COLO668 (cell line): Measurements from ENCODE around the gene DHX32.

Source experiments
- DNase-seq: peaks from one replicate; lab custom pipeline; 2025; ENCODE audit not compliant: unreplicated experiment; lab: John Stamatoyannopoulos, UW

The DHX32 gene

DNA sequence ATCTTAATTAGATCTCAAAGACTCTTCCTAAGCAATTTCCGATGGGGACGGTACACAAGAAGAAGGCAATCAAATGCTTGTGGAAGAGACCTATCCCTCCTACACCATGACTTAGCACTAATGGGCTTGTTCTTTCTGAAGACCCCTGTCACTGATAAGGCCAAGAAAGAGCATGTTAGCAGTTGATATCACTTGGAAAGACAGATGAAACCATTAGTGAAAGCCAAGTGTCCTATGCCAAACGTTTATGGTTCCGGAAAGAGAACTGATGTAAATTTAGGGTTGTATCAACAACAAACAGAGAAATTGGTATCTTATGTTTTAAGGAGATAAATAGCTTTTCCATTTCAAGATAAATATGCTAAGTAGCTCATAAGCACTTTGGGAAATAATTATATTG, 64.5 kb downstream of the DHX32 start:
- DNase-seq, result no peak

DNA sequence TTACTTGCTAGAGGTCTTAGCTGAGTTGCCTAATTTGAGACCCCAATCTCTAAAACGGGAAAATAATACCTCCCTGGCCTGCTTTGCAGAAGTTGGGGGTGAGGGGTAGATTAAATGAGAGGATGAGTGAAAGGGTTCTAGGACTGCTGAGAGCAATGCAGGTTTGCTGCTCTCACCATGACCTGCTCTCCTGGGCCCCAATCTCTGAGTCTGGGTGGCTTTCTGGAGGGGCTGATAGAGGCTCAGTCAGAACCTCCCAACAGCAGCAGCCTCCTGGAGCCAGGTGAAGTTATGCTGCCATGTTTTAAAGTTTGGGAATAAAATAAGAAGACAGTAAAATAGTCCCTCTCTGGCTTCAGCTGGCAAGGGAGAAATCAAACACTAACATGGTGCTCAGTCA, 65.3 kb downstream of the DHX32 start:
- DNase-seq, result no peak

DNA sequence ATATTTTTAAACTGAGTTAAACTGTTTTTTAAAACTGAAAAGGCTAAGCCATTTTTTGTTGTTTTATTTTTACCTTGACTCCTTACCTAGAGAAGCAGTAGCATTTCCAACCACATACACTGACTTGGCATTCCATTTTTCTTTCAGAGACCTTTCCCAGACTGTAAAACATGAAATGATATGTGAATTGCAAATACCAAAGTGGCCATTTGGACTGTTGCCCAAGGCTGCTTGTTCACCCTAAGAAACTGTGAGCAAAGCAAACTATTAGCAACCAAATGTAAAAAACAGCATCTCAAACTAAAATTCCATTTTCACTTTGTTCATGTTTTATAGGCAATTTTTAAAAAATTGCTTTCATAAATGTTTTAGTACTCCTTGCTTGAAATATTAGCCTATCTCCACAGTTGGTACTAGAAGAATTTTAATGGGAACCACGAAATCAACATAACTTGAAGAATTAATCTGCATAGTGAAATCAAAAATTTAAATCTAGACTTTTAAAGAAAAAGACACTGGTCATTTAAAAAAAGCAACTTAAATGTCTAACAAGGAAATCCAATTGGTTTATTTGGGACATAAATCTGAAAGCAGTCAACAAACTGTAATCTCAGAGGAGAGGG, 68.9 kb downstream of the DHX32 start:
- DNase-seq, result no peak

DNA sequence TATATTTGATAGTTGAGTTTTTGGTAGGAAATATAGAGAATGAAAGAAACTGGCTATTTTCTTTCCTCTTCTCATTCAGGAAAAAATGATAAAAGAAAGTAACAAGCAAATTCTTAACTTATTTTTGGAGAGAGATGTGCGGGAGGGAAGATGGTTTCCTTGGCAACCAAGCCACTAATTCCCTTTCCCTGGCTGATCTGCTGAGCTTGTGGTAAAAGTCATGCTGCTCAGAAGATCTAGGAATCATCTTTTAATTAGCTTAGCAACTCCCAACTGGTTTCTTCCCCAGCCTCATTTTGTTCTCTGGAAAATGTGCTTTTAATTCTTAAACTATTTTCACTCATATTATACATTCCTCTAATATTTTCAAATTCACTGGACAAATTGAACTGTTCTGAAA, 69.8 kb downstream of the DHX32 start:
- no peak for DNase-seq

DNA sequence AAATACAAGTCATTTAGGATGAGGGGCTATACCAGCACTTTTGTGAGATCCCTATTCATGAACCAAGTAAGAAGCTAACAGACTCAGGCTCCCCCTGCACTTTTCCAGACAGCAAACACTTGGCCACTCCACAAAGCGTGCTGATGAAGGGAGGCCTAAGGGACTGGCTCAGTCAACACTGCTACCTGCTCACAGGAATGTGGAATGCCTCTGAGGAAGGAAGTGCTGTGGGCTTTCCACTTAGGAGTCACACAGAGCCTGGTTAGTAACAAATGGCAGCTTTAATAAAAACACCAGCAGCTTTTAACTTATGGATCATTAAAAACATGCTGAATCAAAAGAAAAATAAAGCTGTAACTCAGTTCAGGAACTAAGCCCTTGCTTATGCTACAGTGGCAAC, 73.0 kb downstream of the DHX32 start:
- DNase-seq, result no peak

DNA sequence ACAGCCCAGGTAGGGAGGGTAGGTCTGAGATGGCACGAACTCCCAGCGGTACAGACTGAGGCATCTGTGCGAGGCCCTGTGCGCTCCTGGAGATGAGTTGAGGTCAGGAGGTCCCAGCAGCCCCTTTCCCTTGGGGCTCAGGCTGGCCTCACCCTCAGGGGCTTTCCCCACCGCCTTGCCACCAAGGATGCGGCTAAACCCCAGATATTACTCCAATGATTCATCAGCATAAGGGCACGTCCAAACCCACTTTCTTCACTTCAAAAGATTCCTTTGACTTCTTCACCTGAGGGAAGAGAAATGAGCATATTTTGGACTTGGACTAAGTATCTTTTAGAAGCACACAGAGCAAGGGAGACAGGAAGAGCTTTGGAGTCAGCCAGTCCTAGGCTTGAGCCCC, 78.4 kb downstream of the DHX32 start:
- no peak for DNase-seq

DNA sequence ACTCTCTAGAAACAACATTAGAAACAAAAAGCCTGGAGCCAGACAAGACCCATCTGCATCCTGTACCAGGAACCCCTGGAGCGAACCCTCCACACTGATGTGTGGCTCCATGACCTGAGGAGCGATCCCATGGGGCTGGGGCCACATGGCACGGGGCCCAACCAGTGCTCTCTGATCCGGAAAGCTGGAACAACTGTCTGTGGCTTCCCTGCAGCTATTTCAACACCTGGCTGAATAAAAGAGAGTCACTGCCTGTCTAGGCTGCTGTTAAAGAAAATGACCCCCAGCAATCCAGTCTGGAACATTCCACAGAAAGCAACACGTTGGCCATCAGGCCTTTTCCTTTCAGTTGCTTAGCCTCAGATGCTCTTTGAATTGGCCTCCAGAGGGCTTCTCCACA, 79.0 kb downstream of the DHX32 start:
- DNase-seq, result no peak

DNA sequence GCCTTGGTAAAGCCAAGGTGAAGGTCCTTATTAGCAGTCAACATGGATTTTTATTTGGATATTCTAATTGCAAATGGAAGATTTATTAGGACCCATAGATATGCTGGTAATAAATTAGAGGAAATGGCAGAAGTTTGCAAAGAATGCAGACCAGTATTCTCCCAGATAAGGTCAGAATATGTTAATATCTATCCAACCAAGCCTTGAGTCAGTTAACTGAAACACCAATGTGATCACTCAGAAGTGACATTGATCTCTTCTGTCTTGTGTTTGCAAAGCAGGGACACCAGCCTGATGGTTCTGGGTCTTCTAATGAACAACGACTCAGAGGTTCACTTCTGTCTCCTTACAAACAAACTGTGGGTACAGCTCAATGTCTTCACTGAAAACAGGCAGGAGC, 79.5 kb downstream of the DHX32 start:
- DNase-seq, result no peak

DNA sequence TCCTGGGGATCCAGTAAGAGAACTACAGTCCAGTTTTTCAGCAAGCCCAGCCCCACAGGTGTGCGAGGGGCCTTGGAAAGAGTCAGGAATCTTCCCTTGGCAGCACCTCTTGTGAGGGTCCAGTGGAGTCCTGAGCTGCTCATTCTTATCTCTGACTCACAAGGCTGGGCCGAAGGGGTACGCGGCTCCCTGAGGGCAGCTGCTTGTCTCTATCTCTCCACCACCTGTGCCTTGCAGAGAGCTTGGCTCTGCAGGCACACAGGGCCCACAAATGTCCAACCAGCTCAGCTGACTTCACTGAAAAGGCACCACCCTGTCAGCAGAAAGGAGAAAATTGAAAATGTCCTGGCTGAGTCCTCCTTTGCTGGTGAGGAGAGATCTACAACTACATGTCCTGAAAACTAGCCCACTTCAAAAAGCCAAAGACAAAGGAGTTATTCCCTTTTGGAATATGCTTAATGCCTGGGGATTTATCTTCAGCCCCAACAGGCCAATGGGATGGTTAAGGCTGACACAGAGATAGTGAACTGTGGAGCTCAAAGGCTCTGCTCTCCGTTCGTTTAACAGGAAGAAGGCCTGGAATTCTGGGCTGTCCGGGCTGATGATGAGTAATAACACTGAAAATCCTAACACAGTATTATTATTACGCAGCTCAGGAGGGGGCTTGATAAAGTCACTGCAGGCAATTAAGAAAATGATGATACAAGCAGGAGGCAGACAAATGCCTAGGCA, 81.5 kb downstream of the DHX32 start:
- no peak for DNase-seq

DNA sequence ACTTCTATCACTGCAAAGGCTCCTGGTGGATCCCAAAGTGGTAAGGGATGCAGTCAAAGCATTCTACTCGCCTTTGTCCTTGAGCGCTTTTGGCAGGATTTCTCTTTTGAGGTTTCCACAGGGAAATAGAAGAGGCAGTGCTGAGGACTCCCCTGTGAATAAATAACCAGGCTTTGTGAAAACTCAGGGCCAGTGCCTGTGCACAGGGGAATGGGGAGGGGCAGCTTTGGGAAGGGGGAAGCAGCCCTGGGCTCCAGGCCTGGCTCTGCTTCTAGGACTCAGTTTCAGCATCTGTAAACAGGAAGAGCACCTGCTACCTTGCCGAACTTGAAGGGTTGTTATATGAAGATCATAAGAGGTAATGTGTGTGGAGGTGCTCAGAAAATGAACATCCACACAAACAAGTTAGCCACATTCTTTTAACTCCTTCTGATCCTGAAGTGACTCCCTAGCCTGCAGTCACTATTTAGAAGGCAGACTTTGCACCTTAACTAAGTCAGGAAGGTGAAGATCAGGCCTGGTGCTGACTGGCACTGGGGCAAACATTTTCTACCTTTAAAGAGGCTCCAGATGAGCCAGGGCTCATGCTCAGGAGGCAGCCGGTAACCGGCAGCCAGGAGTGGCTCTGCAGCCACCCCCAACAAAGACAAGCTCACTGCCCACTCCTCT, 83.0 kb downstream of the DHX32 start:
- DNase-seq, result no peak

DNA sequence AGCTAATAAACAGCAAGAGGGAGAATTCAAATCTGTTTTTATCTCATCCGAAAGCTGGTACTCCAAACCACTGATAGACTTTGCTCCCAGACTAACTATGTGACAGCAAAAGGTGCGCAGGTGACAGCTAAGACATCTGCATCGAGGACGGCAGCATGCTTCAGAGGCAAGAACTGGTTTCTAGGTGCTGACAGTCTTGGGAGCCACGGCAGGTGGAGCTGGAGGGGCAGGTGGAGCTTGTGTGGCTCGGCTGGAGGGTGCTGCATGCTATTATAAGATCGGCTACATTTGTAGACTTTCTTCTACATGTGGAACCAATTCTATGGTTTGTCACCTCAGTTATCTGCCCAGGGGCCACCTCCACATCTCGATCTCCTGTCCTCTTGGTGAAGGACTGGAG, 83.7 kb downstream of the DHX32 start:
- no peak for DNase-seq

DNA sequence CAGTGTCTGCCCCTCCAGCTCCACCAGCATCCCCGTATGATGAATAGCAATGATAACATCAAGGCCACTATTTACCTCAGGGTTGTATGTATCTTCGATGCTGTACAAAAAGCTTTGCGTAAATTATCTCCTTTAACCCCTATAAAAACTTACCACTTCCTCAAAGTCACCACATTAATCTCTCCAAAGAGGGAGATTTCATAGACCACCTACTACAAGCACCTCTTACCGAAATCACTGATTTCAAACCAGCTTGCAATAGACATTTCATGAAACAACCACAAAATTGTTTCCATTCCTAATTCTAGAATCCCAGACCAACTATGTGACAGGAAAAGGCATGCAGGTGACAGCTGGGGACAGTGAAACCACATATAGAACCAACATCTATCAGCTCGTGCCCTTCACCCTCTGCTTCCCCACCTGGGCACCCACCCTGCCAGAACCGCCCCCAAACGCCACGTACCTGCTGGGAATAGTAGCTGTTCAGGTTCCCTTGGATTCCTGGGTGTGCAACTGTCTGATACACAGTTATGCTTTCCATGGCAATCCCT, 85.4 kb downstream of the DHX32 start:
- no peak for DNase-seq

DNA sequence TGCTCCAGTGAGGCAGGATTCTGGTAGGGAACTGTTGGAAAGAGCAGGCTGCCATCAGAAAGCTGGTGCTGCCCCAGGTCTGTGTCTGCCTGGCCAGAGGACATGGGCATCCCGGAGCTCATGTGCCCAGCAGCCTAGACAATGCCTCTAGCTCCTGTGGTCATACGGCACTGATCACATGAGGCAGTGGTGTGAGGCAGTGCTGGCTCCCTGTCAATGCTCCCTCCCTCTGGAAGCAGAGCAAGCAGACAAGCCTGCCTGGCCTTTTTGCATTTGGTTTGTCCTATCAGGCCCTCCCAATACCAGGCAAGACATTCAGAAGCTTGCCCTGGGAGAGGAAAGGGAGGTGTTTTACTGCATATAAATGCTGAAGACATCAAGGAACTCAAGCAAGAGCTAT, 86.0 kb downstream of the DHX32 start:
- DNase-seq, result no peak

DNA sequence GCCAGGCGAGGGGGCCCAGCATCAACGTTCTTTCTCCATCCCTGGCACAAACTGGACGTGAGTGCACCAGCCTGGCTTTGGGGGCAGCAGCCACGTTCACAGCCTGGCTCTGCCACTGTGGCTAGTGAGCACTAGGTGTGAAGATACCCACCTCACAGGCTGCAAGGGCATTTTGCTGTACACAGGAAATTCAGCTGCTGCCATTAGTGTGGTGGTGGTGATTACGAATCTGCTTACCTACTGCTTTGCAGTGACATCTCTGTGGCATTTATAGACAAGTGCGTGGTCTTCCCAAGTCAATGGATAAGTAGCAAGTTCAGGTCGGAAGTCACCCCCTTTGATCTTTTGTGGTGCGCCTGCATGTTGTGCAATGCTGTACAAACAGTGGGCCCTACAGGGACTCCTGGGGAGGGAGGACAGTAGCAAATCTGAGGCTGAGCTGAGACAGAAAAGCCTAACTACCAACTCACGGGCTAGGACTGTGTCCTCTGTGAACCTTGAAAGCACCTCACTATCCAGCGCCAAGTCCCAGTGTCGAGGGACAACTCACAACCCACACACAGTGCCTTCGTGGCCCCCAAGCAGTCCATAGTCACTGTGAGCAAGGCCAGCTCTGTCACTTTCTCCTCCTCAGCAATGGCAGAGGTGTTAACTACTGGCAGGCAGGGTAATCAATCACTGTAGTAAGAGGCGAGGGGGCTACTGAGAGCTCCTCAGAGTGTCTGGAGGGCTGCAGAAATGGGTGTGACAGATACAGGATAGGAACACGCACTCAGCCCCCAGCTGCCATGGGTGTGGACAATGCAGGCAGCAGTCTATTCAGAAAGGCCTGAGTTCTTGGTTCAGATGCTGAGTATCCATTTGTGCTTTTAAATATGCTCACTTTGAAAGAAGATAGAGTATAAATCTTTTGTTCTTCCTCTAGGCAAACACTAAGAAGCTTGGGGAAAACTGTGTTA, 88.5 kb downstream of the DHX32 start:
- DNase-seq, result no peak

DNA sequence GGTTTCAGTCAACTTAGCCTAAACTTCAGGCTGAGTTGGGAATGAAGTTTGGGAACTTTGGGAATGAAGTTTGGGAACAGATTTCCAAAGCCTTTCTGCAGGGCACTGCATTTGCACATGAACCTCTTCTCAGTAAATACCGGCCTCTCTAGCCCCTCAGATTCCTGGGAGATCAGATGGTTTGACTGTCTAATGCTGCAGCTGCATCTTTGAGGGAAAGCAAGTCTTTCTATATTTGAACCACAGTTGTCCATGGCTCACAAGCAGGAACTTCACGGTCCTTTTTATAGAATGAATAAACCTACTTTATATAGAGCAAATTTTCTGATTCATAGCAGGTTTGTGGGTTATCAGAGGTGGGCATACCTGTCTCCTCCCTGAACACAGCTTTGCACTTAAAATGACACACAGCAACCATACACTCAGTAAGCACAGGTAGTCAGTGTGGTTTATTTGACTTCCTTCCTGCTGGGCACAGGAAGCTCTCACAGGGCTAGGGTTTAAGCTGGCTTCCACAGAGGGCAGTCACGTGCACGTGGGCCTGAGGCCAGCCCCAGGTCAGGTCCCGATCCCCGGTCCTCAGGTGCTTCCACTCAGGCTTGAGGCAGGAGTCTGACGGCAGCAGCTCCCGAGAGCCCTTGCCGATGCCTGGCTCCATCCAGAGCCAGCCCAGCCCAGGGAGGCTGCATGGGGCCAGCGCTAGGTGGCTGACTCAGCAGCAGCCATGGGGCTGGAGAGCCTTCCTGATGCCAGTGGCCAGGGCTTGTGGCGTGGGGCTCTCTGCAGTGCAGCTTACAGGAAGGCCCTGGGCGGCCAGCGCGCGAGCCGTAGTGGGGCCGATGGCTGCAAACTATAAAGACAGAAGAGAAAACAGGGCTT, 92.7 kb downstream of the DHX32 start:
- no peak for DNase-seq
